OCI-LY7 (cell line): ENCODE measurements around the gene TMEM259.

Source experiments
- CTCF ChIP-seq: fragments of 200-600 bp; sonication (generic); conservative IDR thresholded peaks from 2 replicates; pipeline ENCODE4 v1.5.1; 2014; ENCODE audit warnings: mild to moderate bottlenecking, antibody characterized with exemption, low read length, moderate library complexity, mixed read lengths
- EZH2phosphoT487 ChIP-seq: fragments of 200-600 bp; sonication (generic); IDR thresholded peaks from 2 replicates; pipeline ENCODE4 v1.6.1; 2018; ENCODE audit warnings: low read depth, borderline replicate concordance, mild to moderate bottlenecking, mixed run types, antibody characterized with exemption, low read length, moderate library complexity, mixed read lengths

GRCh38 chr19:972281-972680 lies 48.6 kb downstream of the TMEM259 start:
- TF ChIP-seq EZH2phosphoT487: no peak
- no peak for TF ChIP-seq CTCF
